NK-92 (cell line): Measurements from ENCODE around the gene PFKL.
"Not testable (repeated sequence)": the region's sequence is repeated elsewhere in the genome, so short reads cannot be mapped to it uniquely, and the experiment has no call there.

Experiments used
- DNase-seq: peaks from one replicate; lab custom pipeline; 2025; ENCODE audit not compliant: unreplicated experiment; lab: John Stamatoyannopoulos, UW

The PFKL gene

DNA sequence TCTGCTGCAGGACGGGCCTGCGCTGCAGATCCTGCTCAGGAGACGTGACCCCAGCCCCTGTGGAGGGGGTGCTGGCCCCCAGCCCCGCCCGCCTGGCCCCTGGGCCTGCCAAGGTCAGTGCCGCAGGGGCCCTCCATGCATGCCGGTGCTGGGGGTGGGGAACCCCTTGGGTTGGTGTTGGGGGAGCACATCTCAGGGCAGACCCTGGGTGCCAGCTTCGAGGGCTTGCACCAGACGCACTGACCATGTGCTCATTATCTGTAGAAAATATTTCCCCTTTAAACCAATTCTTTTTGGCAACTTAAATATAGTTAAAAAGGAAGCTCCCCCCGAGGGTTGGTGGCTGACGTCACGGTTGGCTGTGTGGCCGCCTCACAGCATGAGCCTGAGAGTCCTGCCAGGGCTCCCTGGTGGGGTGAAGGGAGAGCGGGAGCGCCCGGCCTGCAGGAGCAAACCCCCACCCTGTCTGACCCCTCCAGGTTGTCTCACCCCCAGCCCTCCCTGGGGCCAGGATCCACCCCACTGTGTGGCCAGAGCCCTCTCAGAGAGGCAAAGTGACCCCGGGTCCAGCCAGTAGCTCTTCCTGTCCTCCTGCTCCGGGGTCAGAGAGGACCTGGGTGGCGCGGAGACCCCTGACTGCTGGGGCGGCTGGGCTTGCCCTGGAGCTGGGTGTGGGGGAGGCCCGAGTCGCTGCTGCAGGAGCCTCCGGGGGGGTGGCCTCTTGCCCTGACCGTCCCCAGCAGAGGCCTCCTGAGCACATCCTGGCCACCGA is 5.3 kb upstream of the PFKL start:
- no peak for DNase-seq

DNA sequence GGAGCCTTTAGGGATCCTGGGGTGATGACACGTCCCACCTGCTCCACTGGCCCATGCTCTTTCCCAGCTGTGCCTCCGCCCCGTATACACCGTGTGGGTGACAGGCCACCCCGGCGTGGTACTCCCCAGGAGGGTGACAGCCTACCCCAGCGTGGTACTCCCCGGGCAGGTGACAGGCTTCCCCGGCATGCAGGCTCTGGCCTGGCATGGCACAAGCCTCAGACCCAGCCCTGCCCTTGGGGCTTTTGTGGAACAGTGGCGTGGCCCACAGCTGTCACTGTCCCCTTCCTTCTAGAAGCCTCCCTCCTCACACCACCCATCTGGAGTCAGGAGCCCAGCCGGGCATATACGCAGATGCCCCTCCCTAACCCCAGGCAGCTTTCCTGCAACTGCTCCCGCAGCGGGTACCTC is 4.7 kb upstream of the PFKL start:
- DNase-seq = no peak

DNA sequence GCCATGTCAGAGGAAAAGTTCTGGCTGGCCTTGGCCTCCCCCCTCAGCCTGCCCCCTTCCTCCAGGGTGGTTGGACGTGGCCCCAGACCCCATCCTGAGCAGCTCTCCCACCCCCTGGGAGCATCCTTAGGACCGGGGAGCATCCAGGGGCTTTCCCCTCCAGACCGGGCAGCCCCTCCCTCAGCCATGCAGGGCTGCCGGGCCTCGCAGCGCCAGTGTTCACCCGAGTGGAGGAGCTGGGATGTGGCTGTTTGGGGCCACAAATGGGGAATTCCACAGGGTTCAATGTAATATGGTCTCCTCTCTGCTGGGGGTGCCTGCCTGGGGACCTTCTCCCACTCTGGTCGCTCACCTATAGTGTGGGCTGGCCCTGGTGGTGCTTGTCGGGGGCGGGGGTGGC is 4.2 kb upstream of the PFKL start:
- DNase-seq = no peak

DNA sequence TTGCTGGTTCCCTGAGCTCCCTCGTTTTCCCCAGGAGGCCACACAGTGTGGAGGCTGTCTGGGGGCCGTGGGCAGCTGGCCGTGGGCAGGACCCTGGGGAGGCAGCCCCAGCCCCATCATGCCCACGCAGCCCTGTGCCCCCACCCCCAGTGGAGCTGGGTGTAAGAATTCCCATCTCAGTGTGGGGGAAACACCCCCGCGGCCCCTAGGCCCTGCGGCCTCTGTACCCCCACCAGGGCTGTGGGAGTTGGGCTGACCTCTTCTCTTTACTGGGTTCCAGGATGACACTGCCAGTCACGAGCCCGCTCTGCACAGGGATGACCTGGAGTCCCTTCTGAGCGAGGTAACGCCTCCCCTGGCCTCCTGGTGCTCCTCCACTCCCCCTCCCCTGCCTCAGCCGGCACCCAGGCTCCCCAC is 3.7 kb upstream of the PFKL start:
- DNase-seq = no peak

DNA sequence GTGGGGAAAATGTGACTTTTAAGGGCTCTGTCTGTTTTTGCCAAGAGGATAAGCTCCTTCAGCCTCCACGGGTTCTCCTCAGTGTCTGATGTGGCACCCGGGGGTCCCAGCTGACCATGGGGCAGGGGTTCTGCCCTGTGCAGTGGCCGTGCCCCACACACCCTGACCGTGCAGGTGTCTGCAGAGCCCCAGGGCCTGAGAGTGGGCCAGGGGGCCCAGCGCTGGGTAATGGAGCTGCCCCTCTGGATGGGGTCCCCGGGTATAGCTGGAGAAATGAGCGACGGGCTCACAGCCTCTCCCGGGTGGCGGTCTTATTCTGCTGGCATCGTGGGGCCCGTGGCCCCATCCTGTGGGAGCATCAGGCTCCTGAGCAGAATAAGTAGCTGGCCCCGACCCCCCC is 2.9 kb upstream of the PFKL start:
- no peak for DNase-seq

DNA sequence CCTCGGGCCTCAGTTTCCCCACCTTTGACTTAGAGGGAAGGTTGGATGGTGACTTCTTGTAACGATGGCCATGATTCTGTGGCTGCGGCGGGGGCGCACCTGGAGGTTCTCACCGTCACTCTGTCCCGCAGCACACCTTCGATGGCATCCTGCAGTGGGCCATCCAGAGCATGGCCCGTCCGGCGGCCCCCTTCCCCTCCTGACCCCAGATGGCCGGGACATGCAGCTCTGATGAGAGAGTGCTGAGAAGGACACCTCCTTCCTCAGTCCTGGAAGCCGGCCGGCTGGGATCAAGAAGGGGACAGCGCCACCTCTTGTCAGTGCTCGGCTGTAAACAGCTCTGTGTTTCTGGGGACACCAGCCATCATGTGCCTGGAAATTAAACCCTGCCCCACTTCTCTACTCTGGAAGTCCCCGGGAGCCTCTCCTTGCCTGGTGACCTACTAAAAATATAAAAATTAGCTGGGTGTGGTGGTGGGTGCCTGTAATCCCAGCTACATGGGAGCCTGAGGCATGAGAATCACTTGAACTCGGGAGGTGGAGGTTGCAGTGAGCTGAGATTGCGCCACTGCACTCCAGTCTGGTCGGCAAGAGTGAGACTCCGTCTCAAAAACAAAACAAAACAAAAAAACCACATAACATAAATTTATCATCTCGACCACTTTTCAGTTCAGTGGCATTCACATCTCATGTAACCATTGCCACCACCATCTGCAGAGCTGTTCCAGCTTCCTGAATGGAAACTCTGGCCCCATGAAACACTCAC is 2.1 kb upstream of the PFKL start:
- DNase-seq = no peak

DNA sequence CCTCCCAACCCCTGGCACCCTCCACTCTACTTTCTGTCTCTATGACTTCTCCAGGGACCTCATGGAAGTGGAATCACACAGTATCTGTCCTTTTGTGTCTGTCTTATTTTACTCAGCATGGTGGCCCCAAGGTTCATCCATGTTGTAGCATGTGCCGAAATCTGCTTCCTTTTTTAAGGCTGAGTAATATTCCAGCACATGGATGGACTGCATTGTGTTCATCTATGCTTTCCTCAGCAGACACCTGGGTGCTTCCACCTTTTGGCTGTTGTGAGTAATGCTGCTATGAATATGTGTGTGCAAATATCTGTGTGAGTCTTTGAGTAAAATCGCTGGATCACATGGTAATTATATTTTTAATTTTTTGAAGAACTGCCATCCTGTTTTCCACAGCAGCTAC is 1.6 kb upstream of the PFKL start:
- DNase-seq = no peak

DNA sequence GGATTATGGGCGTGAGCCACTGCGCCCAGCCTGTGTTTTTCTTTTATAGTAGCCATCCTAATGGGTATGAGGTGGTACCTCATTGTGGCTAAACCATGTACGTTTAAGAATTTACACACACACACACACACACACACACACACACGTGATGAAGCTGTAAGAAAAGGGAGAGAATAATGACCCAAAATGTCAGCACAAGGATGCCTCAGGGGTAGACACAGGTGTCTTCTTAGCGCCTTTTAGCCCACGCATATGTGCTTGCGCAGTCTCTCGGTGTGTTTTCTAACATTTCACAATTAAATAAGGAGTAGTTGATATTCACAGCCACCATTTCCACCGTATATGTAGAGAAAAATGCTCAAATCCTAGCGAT is 782 bp upstream of the PFKL start:
- DNase-seq = no peak

DNA sequence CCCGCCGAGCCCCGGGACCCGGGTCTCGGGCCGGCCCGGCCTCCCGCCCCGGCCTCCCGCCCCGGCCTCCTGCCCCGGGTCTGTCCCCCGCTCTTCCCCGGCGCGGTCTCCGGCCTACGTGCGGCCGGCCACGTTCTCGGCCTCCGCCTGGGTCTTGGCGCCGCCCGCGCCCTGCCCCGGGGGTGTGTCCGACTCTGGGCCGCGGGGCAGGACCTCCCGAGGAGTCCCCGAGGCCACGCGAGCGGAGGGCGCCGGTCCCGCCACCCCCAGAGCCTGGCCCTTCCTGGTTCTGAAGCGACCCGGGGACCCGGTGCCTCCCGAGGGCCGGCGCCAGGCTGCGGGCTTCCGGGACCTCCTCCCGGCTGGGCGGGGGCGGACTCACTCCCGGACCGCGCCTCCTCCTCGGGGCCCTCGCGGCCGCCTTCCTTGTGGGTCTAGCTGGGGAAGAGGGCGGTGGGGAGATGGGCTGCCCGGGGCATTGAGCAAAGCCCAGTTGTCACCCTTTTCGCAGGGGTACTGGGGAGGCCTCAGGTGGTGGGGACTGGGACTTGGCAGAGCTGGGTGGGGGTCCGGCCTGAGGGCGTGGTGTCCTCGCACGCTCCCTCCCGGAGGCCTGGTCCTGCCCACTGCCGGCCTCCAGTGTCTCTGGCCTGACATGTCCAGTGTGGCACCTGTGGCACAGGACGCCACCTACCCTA is 558 bp downstream of the PFKL start:
- no peak for DNase-seq

DNA sequence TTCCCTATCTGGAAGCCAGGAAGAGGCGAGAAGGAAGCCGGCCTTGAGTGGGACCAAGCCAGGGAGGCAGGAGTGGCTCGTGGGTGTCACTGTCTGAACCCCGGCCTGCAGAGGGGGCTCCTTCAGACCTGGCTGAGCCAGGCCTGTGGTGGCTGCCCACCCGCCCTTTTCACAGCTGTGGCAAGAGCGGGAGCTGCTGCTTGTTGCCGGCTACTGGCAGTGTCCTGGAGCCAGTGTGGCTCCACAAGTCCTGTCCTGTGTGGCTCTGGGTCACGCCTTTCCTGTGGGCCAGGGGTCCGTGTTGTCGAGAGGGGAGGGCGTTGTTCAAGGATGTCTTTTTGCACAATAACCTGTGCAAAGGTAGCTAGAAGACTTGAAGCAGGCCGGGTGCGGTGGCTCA is 1.3 kb downstream of the PFKL start:
- no peak for DNase-seq

DNA sequence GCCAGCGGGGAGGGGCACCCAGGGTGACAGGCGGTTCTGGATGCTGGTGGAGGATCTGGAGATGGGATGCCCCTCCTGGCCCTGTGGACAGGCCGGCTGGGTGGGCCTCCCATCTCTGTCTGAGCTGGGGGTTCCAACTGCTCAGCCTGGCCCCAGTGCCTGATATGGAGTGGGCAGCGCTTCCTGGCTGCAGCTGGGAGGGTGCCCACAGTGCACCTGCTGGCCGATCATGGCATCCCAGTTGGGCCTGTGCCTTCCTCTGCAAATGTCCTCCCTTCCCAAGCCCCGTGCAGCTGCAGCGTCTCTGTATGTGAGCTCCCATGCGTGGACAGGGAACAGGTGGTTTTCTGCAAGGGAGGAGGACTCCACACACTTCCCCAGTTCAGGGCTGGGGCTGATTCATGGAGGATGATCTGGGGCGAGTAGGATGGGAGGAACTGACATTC is 2.1 kb downstream of the PFKL start:
- no peak for DNase-seq

DNA sequence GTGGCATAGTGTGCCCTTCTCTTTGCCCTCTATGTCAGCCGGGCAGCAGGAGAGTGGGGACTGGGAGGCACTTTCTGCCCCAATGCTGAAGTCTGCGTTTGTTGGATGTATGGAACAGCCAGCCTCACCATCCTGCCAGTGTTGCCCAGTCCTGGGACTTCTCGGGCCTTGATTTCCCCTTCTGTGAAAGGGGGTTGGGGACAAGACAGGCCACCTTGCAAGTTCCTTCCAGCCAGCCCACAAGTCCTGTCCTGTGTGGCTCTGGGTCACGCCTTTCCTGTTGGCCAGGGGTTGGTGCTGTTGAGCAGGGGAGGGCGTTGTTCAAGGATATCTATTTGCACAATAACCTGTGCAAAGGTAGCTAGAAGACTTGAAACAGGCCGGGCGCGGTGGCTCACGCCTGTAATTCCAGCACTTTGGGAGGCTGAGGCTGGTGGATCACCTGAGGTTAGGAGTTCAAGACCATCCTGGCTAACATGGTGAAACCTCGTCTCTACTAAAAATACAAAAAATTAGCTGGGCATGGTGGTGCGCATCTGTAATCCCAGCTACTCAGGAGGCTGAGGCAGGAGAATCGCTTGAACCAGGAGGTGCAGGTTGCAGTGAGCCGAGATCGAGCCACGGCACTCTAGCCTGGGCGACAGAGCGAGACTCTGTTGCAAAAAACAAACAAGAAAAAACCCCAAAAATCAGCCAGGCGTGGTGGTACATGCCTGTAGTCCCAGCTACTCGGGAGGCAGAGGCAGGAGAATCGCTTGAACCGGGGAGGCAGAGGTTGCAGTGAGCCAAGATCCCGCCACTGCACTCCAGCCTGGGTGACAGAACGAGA is 2.9 kb downstream of the PFKL start:
- not testable (repeated sequence) for DNase-seq

DNA sequence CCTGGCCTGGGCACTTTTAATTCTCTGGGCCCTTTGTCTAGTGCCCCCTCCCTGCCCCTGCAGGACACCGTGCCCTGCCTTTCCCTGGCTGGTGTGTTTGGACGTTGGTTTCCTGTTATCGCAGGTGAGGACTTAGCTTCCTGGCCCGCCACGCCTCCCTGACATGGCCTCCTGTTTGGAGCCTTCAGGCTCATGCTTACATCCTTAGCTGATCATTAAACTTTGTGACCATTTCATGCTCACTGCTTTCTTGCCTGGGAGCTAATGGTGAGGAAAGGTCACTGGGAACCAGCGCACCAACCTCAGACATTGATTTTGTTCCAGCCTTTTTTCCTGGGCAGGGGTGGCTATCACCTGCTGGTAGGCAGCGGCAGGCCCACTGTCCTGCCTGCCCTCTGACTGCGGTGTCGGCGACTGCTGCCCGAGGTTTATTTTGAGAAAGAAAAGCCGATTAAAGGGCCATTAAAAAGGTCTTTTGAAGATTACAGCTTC is 3.7 kb downstream of the PFKL start:
- no peak for DNase-seq

DNA sequence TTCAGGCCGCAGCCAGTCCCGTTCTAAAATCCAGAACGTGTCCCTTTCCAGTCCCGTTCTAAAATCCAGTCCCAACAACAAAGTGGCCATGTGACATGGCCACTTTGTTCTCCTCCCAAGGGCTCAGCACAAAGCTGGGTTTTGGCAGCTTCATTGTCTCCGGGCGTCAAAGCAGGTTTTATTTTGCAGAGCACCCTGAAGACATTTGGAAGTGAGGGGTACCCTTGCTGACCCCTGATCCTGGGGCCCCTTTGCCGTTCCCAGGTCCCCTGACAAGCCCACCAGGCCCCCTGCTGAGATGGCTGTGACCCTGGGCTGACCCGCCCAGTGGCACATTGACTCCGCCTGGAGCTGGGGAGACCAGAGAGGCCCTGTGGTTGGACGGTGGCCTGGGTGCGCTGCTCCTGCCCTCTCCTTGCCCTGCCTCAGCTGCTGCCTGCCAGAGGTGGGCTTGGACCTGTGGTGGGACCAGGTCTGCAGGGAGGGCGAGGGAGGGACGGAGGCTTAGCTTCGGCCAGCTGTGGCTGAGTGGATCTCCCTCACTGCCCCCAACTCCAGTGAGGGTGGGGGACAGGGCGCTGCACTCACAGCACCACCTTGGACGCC is 4.3 kb downstream of the PFKL start:
- no peak for DNase-seq

DNA sequence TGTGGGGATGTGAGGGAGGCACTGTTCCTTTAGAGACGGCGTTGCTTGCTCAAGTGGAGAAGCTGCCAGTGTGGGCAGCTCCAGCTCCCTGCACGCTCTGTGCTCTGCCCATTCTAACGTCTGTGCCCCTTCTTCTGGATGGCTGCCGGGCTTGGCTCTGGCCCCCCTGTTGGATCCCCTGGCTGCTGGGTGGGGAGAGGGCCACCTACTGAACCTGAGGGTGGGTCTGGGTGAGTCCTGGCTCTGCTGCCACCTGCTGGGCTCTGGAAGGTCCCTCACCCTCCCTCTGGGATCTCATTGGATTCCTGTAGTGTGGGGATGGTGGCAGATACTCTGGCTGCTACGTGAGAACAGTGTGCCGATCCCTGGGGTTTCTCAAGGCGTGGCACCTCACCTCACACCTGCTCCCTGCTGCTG is 5.0 kb downstream of the PFKL start:
- DNase-seq = no peak

DNA sequence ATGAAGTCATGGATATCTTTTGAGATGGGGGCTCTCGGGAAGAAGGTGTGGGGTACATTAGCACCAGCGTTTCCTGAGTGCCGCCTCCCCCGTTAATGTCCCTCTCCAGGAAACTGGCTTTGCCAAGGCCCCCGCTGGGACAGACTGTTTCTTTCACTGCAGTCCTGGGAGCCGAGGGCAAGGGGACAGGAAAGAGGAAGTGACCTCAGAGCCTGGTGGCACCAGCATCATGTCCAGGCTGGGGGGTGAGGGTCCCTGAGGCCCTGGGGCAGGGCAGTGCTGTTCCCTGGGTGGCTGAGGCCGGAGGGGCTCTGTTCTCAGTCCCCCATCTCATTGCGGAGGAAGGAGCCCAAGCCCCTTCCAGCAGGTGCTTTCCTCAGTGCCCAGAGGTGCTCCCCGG is 5.8 kb downstream of the PFKL start:
- no peak for DNase-seq

DNA sequence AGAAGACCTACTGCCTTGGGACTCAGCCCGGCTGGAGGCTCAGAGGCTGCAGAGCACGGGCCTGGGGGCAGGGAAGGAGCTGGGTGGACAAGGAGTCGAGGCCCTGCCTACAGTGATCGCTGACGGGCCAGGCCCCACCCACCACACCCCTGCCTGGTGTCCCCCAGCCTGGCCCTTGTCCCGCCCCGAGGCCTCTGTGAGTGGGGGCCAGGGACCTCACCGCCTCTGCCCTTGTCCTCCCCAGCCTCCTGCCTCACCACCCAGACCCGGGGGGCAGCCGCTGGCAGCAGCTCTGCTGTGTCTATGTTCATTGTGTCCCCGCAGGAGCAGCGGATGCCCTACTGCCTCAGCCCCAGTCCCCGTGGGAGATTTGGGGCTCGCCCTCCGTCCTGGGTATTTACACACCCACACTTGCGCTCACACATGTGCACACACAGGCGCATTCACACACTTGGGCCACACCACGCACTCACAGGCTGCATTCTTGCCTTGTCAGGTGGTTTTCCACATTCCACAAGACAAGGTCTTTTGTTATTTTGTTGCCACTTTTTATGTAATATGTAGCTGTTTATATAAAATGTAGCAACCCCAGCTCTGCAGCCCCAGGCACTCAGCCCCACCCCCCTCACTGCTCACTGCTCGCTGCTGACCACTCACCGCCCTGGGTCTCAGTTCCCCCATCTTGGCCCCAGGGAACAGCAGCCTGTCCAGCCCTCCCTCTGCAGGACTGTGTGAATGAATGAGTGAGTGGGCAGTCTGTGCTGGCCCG is 7.3 kb downstream of the PFKL start:
- DNase-seq = no peak

DNA sequence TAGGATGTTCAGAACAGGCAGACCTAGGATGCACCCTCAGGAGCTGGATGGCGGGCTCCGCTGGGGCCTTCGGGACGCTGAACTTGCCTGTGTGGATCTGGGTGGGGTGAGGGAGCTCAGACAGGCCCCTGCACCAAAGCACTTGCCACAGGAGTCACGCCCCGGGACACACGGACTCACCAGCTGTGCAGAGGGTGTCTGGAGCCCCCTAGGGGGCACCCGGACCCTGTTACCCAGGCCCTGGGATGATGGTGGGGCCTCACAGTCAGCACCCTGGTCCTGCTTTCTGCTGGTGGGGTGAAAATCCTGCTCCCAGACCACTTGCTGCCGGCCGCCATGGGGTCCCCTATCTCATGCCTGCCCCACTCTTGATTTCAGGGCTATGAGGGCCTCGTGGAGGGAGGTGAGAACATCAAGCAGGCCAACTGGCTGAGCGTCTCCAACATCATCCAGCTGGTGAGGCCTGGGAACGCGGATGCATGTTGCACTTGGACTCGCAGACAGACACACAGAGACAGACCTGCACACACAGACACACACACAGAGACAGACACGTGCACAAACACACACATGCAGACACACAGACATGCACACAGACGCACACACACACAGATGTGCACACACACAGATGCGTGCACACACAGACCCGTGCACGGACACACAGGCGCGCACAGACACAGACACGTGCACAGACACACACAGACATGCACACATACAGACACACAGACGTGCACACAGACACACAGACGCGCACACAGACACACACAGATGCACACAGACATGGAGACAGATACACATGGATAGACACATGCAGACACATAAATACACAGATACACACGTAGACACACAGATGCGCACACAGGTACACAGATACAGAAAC is 11.0 kb downstream of the PFKL start:
- DNase-seq = no peak

DNA sequence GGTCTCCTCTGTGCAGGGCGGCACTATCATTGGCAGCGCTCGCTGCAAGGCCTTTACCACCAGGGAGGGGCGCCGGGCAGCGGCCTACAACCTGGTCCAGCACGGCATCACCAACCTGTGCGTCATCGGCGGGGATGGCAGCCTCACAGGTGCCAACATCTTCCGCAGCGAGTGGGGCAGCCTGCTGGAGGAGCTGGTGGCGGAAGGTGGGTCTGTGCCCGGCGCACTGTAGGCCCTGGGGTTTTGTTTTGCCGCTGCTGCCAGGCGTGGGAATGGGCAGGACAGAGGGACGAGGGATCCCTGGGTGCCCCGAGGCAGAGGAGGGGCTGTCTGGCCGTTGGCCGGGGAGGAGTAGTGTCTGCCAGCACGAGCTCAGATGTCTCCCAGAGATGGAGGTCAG is 12.2 kb downstream of the PFKL start:
- no peak for DNase-seq
